Erythroblast (primary cell): Measurements from ENCODE around the gene EIF2AK3.

Experiments used
- DNase-seq, 2 experiments: peaks; one replicate each; lab custom pipeline; 2025; lab: John Stamatoyannopoulos, UW
- GATA1 ChIP-seq: IDR thresholded peaks from 2 replicates; pipeline ENCODE4 v1.6.1; 2011; ENCODE audit warnings: low read depth, mild to moderate bottlenecking, control low read depth, low read length, moderate library complexity
- POLR2A ChIP-seq: IDR thresholded peaks from 2 replicates; pipeline ENCODE4 v1.6.1; 2011; ENCODE audit warnings: mild to moderate bottlenecking, low read length

EIF2AK3 gene

GRCh38 chr2:88627055-88627855 is at the start of gene EIF2AK3:
Gene EIF2AK3 (minus strand): TSS chr2:88627464. CDS start chr2:88627274, 190 bp downstream.
- peak; percentile 91 for TF ChIP-seq POLR2A
- no peak for TF ChIP-seq GATA1
- DNase-seq, result peak; percentile 99 to 100

DNA sequence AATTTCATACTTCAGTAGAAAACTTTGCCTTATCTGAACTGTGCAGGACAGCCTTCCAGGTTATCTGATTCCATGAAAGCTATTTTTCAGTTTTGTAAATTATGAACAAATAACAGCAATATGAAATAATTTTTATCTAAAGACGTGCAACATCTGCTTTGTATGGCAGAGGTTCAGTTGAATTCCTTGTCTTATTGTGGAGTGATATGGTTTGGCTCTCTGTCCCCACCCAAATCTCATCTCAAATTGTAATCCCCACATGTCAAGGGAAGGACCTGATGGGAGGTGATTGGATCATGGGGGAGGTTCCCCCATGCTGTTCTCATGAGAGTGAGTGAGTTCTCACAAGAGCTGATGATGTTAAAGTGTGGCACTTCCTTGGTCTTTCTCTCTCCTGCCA is 46.1 kb upstream of the EIF2AK3 start:
- peak; percentile 43 to 87 for DNase-seq
- TF ChIP-seq GATA1, result no peak

DNA sequence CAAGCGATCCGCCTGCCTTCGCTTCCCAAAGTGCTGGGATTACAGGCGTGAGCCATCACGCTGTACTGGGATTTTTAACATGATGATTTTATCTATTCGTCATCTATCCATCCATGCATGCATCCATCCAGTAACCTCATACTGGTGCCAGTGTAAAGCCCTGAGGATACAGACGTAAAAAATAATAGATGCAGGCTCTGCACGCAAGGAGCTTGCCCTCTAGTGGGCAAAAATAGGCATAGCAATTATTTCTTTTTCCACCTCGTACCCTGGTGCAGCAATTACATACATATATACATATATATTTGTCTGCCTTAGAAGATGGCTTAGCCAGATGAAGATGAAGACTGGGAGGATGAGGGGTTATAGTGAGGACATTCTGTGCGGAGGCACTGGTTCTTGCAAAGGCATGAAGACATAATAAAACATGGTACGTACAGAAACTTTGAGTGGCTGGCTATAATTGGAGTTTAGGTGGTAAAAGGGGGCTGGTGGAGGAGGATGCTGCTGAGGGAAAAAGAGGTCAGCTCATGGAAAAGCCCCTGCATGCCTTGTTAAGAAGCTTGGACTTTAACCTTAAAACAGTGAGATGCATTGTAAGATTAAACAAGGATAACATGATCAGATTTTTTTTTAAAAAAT is 44.6 kb upstream of the EIF2AK3 start:
- peak; percentile 55 to 70 for DNase-seq

GRCh38 chr2:88669482-88670214 is 42.4 kb upstream of the EIF2AK3 start:
- DNase-seq, result peak; percentile 22 to 46
- TF ChIP-seq GATA1 (no peak), POLR2A (no peak)

More for the DNA sequence above, 44.6 kb upstream of the EIF2AK3 start:
- TF ChIP-seq GATA1, result no peak
- TF ChIP-seq POLR2A, result no peak

- no peak for DNase-seq
- TF ChIP-seq GATA1, result no peak
- TF ChIP-seq POLR2A, result no peak
Measured at GRCh38 chr2:88668862-88669261, 41.6 kb upstream of the EIF2AK3 start.

DNA sequence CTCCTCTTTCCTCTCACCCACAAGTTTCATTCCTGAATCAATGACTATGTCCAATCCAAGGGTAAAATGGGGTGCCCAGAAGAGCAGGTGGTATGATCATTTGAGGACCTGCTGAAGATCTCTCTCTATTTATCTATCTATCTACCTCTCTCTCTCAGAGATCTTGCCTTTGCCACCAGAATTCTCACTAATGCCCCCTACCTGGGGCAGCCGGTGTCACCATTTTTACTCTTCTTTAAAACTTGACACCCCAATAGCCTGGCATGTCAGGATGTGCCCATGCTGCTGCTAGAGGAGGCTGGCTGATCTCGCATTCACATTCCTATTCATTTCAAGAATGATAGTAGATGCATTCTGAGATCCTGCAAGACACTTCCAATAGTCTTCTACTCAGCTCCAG is 40.0 kb upstream of the EIF2AK3 start:
- no peak for DNase-seq
- TF ChIP-seq POLR2A, result no peak
- TF ChIP-seq GATA1, result no peak

DNA sequence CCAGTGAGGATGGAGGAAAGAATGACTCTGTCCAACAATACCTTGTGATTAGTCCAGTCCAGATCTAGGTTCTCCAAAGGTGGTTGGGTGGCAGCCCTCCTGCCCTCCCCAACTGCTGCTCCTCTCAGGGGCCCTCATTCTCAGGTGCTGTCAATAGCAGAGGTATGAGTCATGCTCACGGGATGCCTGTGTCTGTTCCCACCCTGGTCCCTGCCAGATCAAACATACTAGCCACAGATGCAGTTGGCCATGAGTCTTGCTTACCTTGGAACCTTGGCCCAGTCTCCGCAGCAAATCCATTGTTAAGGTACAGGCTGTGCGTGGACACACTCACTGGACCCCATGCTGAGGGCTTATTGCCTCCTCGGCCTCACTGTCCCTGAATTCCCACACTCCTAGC is 39.3 kb upstream of the EIF2AK3 start:
- TF ChIP-seq POLR2A (no peak), GATA1 (no peak)
- no peak for DNase-seq

- no peak for DNase-seq
Measured at GRCh38 chr2:88660622-88661021, 33.4 kb upstream of the EIF2AK3 start.

GRCh38 chr2:88659538-88659915 is 32.3 kb upstream of the EIF2AK3 start:
- no peak for DNase-seq
- TF ChIP-seq POLR2A (no peak), GATA1 (no peak)

More at GRCh38 chr2:88660622-88661021, 33.4 kb upstream of the EIF2AK3 start:
- TF ChIP-seq GATA1 (no peak), POLR2A (no peak)

DNA sequence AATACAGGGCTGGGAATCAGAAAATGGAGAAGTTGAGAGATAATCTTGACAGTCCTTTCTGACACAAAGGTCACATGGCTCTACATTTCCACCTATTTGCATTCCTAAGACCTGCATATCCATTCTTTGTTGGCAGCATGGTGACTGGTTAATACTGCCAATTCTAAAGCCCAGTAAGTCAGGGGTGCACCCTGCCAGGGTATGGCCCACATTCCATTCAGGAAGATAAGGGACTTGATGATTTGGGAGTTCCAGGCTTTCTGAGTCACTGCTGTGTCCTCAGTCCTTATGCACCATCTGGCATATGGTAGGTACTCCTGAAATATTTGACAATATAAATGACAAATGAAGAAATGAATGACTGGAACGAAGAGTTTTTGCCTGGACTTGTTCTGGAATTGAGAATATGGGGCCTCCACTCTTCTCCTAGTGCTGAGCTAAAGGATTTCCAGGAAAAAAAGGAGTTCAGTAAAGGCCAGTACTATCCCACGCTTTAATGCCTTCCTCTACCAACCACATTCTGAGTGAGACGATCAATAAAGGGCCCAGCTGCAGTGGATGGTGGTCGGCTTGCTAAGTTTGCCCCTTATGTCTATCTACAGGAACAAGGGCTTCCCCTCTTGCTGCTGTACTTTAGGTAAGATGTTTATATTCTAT is 31.7 kb upstream of the EIF2AK3 start:
- TF ChIP-seq GATA1, result no peak
- no peak for TF ChIP-seq POLR2A
- no peak for DNase-seq

DNA sequence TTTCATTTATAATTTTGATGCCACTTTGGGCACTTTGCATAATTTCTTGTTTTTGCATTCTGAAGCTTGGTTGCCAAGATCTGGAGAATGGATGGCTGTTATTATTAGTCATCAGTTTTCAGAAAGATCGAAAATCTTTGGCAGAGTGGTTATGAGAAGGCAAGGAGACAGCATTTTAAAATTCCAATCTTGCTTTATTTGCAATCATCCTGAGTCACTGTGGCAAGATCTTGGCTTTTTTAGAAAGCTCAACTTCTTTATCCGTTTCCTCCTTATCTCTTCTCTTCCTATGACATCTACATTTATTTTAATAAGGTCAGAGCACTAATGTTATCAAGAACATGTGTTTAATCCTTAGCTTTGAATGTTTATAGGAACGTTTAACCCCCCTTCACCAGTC is 31.1 kb upstream of the EIF2AK3 start:
- no peak for TF ChIP-seq POLR2A
- no peak for TF ChIP-seq GATA1
- no peak for DNase-seq

- DNase-seq, result no peak
- TF ChIP-seq POLR2A (no peak), GATA1 (no peak)
Measured at GRCh38 chr2:88657131-88657530, 29.9 kb upstream of the EIF2AK3 start.

GRCh38 chr2:88656690-88657089 is 29.4 kb upstream of the EIF2AK3 start:
- no peak for DNase-seq
- no peak for TF ChIP-seq POLR2A
- TF ChIP-seq GATA1, result no peak

GRCh38 chr2:88654714-88655113 is 27.4 kb upstream of the EIF2AK3 start:
- no peak for TF ChIP-seq GATA1
- TF ChIP-seq POLR2A, result no peak
- DNase-seq, result no peak
